Coronary artery (tissue), 2 donors: ENCODE measurements around the gene GCNT2.
"Not testable (repeated sequence)": the region's sequence is repeated elsewhere in the genome, so short reads cannot be mapped to it uniquely, and the experiment has no call there.

Source experiments
- DNase-seq: peaks from one replicate; pipeline ENCODE4 v3.0.0-alpha.2; 2017; ENCODE audit warnings: low spot score
- H3K27ac ChIP-seq, 2 donors: fragments of 200-600 bp; sonication (generic); one replicate each; pipeline ENCODE4 v1.5.1; 2016 to 2019
- H3K4me3 ChIP-seq: fragments of 200-600 bp; sonication (generic); 2 replicates; pipeline ENCODE4 v1.5.1; 2016; ENCODE audit warnings: mild to moderate bottlenecking, moderate library complexity
- CTCF ChIP-seq: fragments of 200-600 bp; sonication (generic); IDR thresholded peaks from one replicate; pipeline ENCODE4 v1.5.1; 2019; ENCODE audit warnings: antibody characterized with exemption

Gene GCNT2

DNA sequence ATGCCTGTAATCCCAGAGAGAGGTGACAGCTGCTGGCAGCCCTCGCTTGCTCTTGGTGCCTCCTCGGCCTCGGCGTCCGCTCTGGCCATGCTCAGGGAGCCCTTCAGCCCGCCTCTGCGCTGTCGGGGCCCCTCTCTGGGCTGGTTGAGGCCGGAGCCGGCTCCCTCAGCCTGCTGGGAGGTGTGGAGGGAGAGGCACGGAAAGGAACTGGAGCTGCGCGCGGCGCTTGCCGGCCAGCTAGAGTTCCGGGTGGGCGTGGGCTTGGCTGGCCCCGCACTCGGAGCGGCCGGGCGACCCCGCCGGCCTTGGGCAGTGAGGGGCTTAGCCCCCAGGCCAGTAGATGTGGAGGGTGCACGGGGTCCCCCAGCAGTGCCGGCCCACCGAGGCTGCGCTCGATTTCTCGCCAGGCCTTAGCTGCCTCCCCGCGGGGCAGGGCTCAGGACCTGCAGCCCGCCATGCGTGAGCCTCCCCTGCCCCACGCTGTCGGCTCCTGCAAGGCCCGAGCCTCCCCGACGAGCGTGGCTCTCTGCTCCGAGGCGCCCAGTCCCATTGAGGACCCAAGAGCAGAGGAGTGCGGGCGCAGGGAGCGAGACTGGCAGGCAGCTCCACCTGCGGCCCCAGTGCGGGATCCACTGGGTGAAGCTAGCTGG is 138.7 kb downstream of the GCNT2 start:
- H3K27ac ChIP-seq: peak overlapping the region in 1 of 2 donors; percentile 28
- peak overlapping the region; percentile 57 for H3K4me3 ChIP-seq
- no peak for DNase-seq
- TF ChIP-seq CTCF: no peak

DNA sequence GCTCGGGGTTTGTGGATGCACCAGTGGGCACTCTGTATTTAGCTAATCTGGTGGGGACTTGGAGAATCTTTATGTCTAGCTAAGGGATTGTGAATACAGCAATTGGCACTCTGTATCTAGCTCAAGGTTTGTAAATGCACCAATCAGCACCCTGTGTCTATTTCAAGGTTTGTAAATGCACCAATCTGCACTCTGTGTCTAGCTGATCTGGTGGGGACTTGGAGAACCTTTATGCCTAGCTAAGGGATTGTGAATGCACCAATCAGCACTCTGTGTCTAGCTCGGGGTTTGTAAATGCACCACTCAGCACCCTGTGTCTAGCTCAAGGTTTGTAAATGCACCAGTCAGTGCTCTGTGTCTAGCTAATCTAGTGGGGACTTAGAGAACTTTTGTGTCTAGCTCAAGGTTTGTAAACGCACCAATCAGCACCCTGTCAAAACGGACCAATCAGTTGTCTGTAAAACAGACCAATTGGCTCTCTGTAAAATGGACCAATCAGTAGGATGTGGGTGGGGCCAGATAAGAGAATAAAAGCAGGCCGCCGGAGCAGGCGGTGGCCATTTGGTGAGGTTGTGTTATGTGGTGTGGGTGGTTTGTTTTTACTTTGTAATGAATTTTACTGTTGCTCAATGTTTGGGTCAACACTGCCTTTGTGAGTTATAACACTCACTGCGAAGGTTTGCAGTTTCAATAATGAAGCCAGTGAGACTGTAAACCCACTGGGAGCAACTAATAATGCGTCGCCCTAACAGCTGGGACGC is 139.5 kb downstream of the GCNT2 start:
- not testable (repeated sequence) for H3K27ac ChIP-seq

GRCh38 chr6:10662207-10662606 is 141.1 kb downstream of the GCNT2 start:
- no peak for DNase-seq

More for the DNA sequence above, 139.5 kb downstream of the GCNT2 start:
- DNase-seq, H3K4me3 ChIP-seq: not testable (repeated sequence)

GRCh38 chr6:10662742-10663141 is 141.6 kb downstream of the GCNT2 start:
- H3K27ac ChIP-seq: no peak overlapping the region
- no peak for TF ChIP-seq CTCF
- H3K4me3 ChIP-seq: no peak overlapping the region
- DNase-seq: no peak

More at GRCh38 chr6:10662207-10662606, 141.1 kb downstream of the GCNT2 start:
- H3K4me3 ChIP-seq: no peak overlapping the region
- no peak for TF ChIP-seq CTCF
- no peak overlapping the region for H3K27ac ChIP-seq

DNA sequence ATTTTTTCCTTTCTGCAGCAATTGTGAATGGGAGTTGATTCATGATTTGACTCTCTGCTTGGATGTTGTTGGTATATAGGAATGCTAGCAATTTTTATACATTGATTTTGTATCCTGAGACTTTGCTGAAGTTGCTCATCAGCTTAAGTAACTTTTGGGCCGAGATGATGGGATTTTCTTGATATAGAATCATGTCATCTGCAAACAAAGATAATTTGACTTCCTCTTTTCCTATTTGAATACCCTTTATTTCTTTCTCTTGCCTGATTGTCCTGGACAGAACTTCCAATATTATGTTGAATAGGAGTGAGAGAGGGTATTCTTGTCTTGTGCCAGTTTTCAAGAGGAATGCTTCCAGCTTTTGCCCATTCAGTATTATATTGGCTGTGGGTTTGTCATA is 144.4 kb downstream of the GCNT2 start:
- H3K4me3 ChIP-seq, DNase-seq, H3K27ac ChIP-seq: not testable (repeated sequence)

- no peak overlapping the region for H3K27ac ChIP-seq
- H3K4me3 ChIP-seq: no peak overlapping the region
- no peak for DNase-seq
- no peak for TF ChIP-seq CTCF
Observed at GRCh38 chr6:10668126-10668917, 147.2 kb downstream of the GCNT2 start.

DNA sequence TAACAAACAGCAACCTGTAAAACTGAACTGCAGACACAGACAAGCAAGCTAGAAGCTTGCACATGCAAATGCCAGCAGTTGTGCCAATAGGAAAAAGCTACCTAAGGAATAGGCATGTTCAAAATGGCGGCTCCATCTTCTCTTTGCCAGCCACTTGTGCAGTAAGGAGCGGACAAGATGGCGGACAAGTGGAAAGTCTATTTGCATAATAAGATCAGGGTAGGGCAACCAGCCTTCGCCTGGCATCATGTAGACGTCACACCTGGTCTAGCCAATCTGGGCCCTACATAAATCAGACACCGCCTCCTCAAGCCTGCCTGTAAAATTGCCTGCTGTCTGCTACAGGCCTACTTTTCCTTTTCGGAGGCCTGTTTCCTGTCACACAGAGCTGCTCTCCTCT is 155.3 kb downstream of the GCNT2 start:
- no peak overlapping the region for H3K4me3 ChIP-seq
- no peak for DNase-seq
- H3K27ac ChIP-seq: no peak overlapping the region
- TF ChIP-seq CTCF: no peak
